ENCODE data around the gene PPP1CA.

DNA sequence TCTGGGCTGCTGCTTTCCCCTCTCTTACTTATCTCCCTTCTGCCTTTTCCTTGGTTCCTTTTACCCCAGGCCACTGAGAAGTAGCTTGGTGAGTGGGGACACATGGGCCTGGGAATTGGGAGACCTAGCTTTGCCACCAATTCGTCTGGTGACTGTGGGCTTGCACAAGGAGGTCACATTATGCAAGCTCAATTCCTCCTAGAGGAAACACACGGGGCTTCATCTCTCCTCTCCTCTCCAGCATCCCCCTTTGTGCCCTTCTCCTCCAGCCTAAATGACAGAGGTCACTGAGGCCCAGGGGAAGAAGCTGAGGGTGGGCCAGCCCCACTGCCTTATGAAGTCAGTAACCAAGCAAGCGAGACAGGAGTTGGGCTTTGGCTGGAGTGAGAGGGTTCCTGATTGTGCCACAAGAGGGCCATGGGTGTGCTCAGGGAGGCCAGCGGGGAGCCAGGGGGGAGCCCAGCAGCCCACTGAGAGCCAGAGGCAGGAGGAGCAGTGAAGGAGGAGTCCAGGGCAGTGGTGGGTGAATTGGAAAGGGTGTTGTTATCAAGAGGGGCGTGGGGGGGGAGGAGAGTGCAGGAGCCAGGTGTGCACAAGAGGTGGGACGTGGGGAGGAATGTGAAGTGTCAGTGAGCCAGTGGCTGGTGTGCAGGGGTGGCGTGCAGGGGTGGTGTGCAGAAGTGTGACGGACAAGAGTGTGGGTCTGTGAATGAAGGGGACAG is 30.3 kb downstream of the PPP1CA start:
- TF ChIP-seq CTCF (IDR thresholded peaks at IDR 0.05): peak in 3 of 4 experiments; percentile 51 to 70 (median 68)
- no peak for TF ChIP-seq EP300 (IDR thresholded peaks at IDR 0.05)
